HepG2 (cell line): Measurements from ENCODE around the gene NECAB2. TPM values are rescaled to one million over a fixed set of nuclear protein-coding genes. Genes with fewer than 3 reads are reported as not detected.

Experiments used
- AHR ChIP-seq: IDR thresholded peaks from 2 replicates; pipeline ENCODE4 v1.6.1; 2018; ENCODE audit warnings: missing genetic modification reagents, missing compliant biosample characterization
- ASH2L ChIP-seq: fragments of 300-600, 200-600 bp; sonication (generic); IDR thresholded peaks from 2 replicates; pipeline ENCODE4 v1.7.0; 2017; ENCODE audit warnings: low read depth, mild to moderate bottlenecking, moderate library complexity, mixed read lengths, low read length; ENCODE audit not compliant: insufficient read length
- BCL6 ChIP-seq: IDR thresholded peaks from 2 replicates; pipeline ENCODE4 v1.6.1; 2016; ENCODE audit warnings: missing genetic modification reagents, missing compliant biosample characterization
- ERF ChIP-seq: IDR thresholded peaks from 2 replicates; pipeline ENCODE4 v1.6.1; 2018; ENCODE audit warnings: missing biosample characterization, missing genetic modification reagents
- ESRRA ChIP-seq: sonication (generic); formaldehyde crosslinking; IDR thresholded peaks from 2 replicates; pipeline ENCODE4 v1.5.1; 2020; ENCODE audit warnings: mild to moderate bottlenecking, low read depth, missing genetic modification reagents
- HOXA9 ChIP-seq: sonication (generic); formaldehyde crosslinking; IDR thresholded peaks from 2 replicates; pipeline ENCODE4 v1.8.1; 2022; ENCODE audit warnings: missing genetic modification reagents, mild to moderate bottlenecking, moderate library complexity, borderline replicate concordance
- ISX ChIP-seq: sonication (generic); formaldehyde crosslinking; conservative IDR thresholded peaks from 2 replicates; pipeline ENCODE4 v1.5.0; 2020; ENCODE audit warnings: missing genetic modification reagents
- NCOA1 ChIP-seq: sonication (generic); formaldehyde crosslinking; IDR thresholded peaks from 2 replicates; pipeline ENCODE4 v1.9.0; 2021; ENCODE audit warnings: missing genetic modification reagents
- NKX3-1 ChIP-seq: sonication (generic); formaldehyde crosslinking; IDR thresholded peaks from 2 replicates; pipeline ENCODE4 v1.5.0; 2020; ENCODE audit warnings: missing genetic modification reagents
- PLSCR1 ChIP-seq: sonication (generic); formaldehyde crosslinking; IDR thresholded peaks from 2 replicates; pipeline ENCODE4 v1.5.0; 2020; ENCODE audit warnings: missing genetic modification reagents, mild to moderate bottlenecking, borderline replicate concordance
- PRDM4 ChIP-seq: sonication (generic); formaldehyde crosslinking; IDR thresholded peaks from 2 replicates; pipeline ENCODE4 v1.9.0; 2021; ENCODE audit warnings: missing genetic modification reagents, borderline replicate concordance
- PRPF4 ChIP-seq: fragments of 200-400 bp; formaldehyde crosslinking; IDR thresholded peaks from 2 replicates; pipeline ENCODE4 v1.6.1; 2016; ENCODE audit warnings: low read length, low read depth; ENCODE audit not compliant: poor library complexity, severe bottlenecking
- SIX4 ChIP-seq: sonication (generic); formaldehyde crosslinking; IDR thresholded peaks from 2 replicates; pipeline ENCODE4 v1.4.0; 2020; ENCODE audit warnings: missing genetic modification reagents
- SMARCE1 ChIP-seq: fragments of 450-650 bp; IDR thresholded peaks from 2 replicates; pipeline ENCODE4 v1.6.1; 2017; ENCODE audit warnings: borderline replicate concordance
- SP1 ChIP-seq, 2 experiments: fragments of 450-650 bp in 1 of 2; sonication (generic) in 1 of 2; formaldehyde crosslinking in 1 of 2; IDR thresholded peaks; 2 replicates each; pipeline versions ENCODE4 v1.4.0 to v1.6.1; 2016 to 2020; ENCODE audit warnings: missing genetic modification reagents in 1 of 2
- SP5 ChIP-seq: IDR thresholded peaks from 2 replicates; pipeline ENCODE4 v1.6.1; 2016; ENCODE audit warnings: low read depth, borderline replicate concordance
- TAF1 ChIP-seq: sonication (generic); formaldehyde crosslinking; IDR thresholded peaks from 2 replicates; pipeline ENCODE4 v1.4.0; 2020; ENCODE audit warnings: missing genetic modification reagents
- ZBTB26 ChIP-seq: IDR thresholded peaks from 2 replicates; pipeline ENCODE4 v1.6.1; 2016; ENCODE audit warnings: missing compliant biosample characterization, missing genetic modification reagents, borderline replicate concordance
- ZFP37 ChIP-seq: sonication (generic); formaldehyde crosslinking; IDR thresholded peaks from 2 replicates; pipeline ENCODE4 v1.4.0; 2020; ENCODE audit warnings: missing genetic modification reagents, borderline replicate concordance
- ZFP62 ChIP-seq: sonication (generic); formaldehyde crosslinking; IDR thresholded peaks from 2 replicates; pipeline ENCODE4 v1.4.0; 2020; ENCODE audit warnings: missing genetic modification reagents
- ZFP82 ChIP-seq: sonication (generic); formaldehyde crosslinking; IDR thresholded peaks from 2 replicates; pipeline ENCODE4 v1.5.1; 2020; ENCODE audit warnings: mild to moderate bottlenecking, missing genetic modification reagents, borderline replicate concordance
- ZNF224 ChIP-seq: sonication (generic); formaldehyde crosslinking; IDR thresholded peaks from 2 replicates; pipeline ENCODE4 v1.5.0; 2020; ENCODE audit warnings: mild to moderate bottlenecking, missing genetic modification reagents
- ZNF451 ChIP-seq: sonication (generic); formaldehyde crosslinking; IDR thresholded peaks from 2 replicates; pipeline ENCODE4 v1.5.0; 2020; ENCODE audit warnings: mild to moderate bottlenecking, missing genetic modification reagents
- ZNF777 ChIP-seq: sonication (generic); formaldehyde crosslinking; IDR thresholded peaks from 2 replicates; pipeline ENCODE4 v1.4.0; 2020; ENCODE audit warnings: missing genetic modification reagents
- polyA plus RNA-seq, 8 experiments: library from polyadenylated mRNA; depleted of rRNA in 3 of 8; stranded (reverse) in 7 of 8; unstranded in 1 of 8; fragments of >200 nt; fragmentation: Illumina TruSeq in 4 of 8; extraction: Trizol in 4 of 8; gene quantifications; 2 replicates each; pipeline versions ENCODE4 v1.2.1 to v1.2.3, GENCODE V29; 2011 to 2016; ENCODE audit warnings: low read depth in 4 of 8, missing spikeins in 1 of 8, mixed read lengths in 1 of 8; ENCODE audit not compliant: insufficient read depth in 1 of 8
- total RNA-seq, 5 experiments: library from RNA; depleted of rRNA; stranded (reverse); fragments of >200 nt; fragmentation: Illumina TruSeq; extraction: Trizol; gene quantifications; 2 replicates each; pipeline ENCODE4 v1.2.3, GENCODE V29; 2016; ENCODE audit warnings: low read depth in 1 of 5
- TF ChIP-seq, protein P1 (sequence below): sonication (generic); formaldehyde crosslinking; IDR thresholded peaks from 2 replicates; pipeline ENCODE4 v1.8.1; 2023; ENCODE audit warnings: mild to moderate bottlenecking, inconsistent platforms, moderate library complexity, missing genetic modification reagents, borderline replicate concordance

NECAB2 gene
- total and polyA plus RNA-seq, 2 of the 13 experiments (the other 11 are each of a cell fraction or from before 2014, with no cell fraction given): 0.21 to 0.49 TPM

- no peak; the same call in 1 of the 2 replicates for TF ChIP-seq PLSCR1
- no peak for TF ChIP-seq ZBTB26 (CRISPR knock-in tag)
- no peak for TF ChIP-seq ZNF451 (CRISPR knock-in tag)
- TF ChIP-seq BCL6 (CRISPR knock-in tag): peak; percentile 45
- peak; percentile 96 for TF ChIP-seq SP5 (CRISPR knock-in tag)
- TF ChIP-seq NCOA1 (CRISPR knock-in tag): no peak
- TF ChIP-seq ZFP62: no peak
- no peak for TF ChIP-seq PRPF4
- no peak for TF ChIP-seq AHR (CRISPR knock-in tag)
- TF ChIP-seq ASH2L: peak; percentile 32
- TF ChIP-seq ZFP37 (CRISPR knock-in tag): peak; percentile 89; the same call in 1 of the 2 replicates
- peak; percentile 77; the same call in 1 of the 2 replicates for TF ChIP-seq ZFP82 (CRISPR knock-in tag)
- no peak for TF ChIP-seq SP1 (IDR thresholded peaks at IDR 0.05)
- peak; percentile 84 for TF ChIP-seq SP1 (CRISPR knock-in tag; IDR thresholded peaks at IDR 0.05)
- 0 out of 2 replicates have a peak, but pooled peaks have one; percentile 16 for TF ChIP-seq ESRRA
- TF ChIP-seq ISX (CRISPR knock-in tag): peak; percentile 84; the same call in 1 of the 2 replicates
- TF ChIP-seq HOXA9 (CRISPR knock-in tag): no peak
- TF ChIP-seq TAF1: peak; percentile 88
- no peak for TF ChIP-seq SMARCE1
- no peak; the same call in none of the 2 replicates for TF ChIP-seq NKX3-1 (CRISPR knock-in tag)
- TF ChIP-seq, protein P1, sequence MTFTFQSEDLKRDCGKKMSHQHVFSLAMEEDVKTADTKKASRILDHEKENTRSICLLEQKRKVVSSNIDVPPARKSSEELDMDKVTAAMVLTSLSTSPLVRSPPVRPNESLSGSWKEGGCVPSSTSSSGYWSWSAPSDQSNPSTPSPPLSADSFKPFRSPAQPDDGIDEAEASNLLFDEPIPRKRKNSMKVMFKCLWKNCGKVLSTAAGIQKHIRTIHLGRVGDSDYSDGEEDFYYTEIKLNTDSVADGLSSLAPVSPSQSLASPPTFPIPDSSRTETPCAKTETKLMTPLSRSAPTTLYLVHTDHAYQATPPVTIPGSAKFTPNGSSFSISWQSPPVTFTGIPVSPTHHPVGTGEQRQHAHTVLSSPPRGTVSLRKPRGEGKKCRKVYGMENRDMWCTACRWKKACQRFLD: peak; percentile 95; the same call in 1 of the 2 replicates
- no peak for TF ChIP-seq PRDM4 (CRISPR knock-in tag)
- peak; percentile 67 for TF ChIP-seq ZNF777 (CRISPR knock-in tag)
- peak; percentile 72 for TF ChIP-seq ERF (CRISPR knock-in tag)
- TF ChIP-seq SIX4 (CRISPR knock-in tag): 0 out of 2 replicates have a peak, but pooled peaks have one; percentile 13
- 0 out of 2 replicates have a peak, but pooled peaks have one; percentile 35 for TF ChIP-seq ZNF224 (CRISPR knock-in tag)
Observed at GRCh38 chr16:83952940-83953795, 14.9 kb upstream of the NECAB2 start, which contains the start of gene OSGIN1 (continued).
